ENCODE results near the gene CEP120.

CEP120 gene

GRCh38 chr5:123297198-123297831 lies 125.9 kb downstream of the CEP120 start:
- no peak for DNase-seq

Measured in DMS53 (cell line).